SU-DHL-6 (cell line): ENCODE measurements around the gene TESK2.

Experiments
- H2AFZ ChIP-seq: fragments of 200-600 bp; sonication (generic); 2 replicates; pipeline ENCODE4 v1.6.1; 2014; ENCODE audit warnings: low read depth, mild to moderate bottlenecking, moderate library complexity, mixed read lengths, antibody characterized with exemption, low read length; ENCODE audit not compliant: severe bottlenecking
- H3F3A ChIP-seq: fragments of 200-600 bp; shearing (Covaris generic); 2 replicates; pipeline ENCODE4 v1.6.0; 2016; ENCODE audit warnings: antibody characterized with exemption, mild to moderate bottlenecking; ENCODE audit not compliant: insufficient read depth
- H3K27ac ChIP-seq: fragments of 200-600 bp; sonication (generic); 2 replicates; pipeline ENCODE4 v1.5.1; 2016; ENCODE audit warnings: low read depth, mild to moderate bottlenecking, low read length, moderate library complexity, mixed read lengths
- H3K27me3 ChIP-seq: fragments of 200-600 bp; sonication (generic), shearing (Covaris generic); 2 replicates; pipeline ENCODE4 v1.6.0; 2014; ENCODE audit warnings: mild to moderate bottlenecking, low read length
- H3K36me3 ChIP-seq: fragments of 200-600 bp; sonication (generic); 2 replicates; pipeline ENCODE4 v1.6.1; 2014; ENCODE audit warnings: mild to moderate bottlenecking, low read length, mixed read lengths
- H3K4me2 ChIP-seq: fragments of 300-600, 200-600 bp; shearing (Covaris generic), sonication (generic); 2 replicates; pipeline ENCODE4 v1.6.0; 2014; ENCODE audit warnings: low read length, low read depth, mild to moderate bottlenecking; ENCODE audit not compliant: poor library complexity, severe bottlenecking
- H3K4me3 ChIP-seq: fragments of 200-600 bp; sonication (generic); 2 replicates; pipeline ENCODE4 v1.5.1; 2014; ENCODE audit warnings: antibody characterized with exemption, low read length, mild to moderate bottlenecking, mixed read lengths; ENCODE audit not compliant: insufficient read depth, poor library complexity, severe bottlenecking
- H3K79me2 ChIP-seq: fragments of 200-600 bp; sonication (generic); 2 replicates; pipeline ENCODE4 v1.6.1; 2014; ENCODE audit warnings: mild to moderate bottlenecking, low read length, moderate library complexity; ENCODE audit not compliant: insufficient read depth
- H3K9ac ChIP-seq: fragments of 200-600 bp; sonication (generic); 2 replicates; pipeline ENCODE4 v1.7.0; 2014; ENCODE audit warnings: mild to moderate bottlenecking, low read length
- H3K9me2 ChIP-seq: fragments of 200-600 bp; sonication (generic); replicated peaks from 2 replicates; pipeline ENCODE4 v1.6.1; 2014; ENCODE audit warnings: low read length; ENCODE audit not compliant: insufficient read depth
- H3K9me3 ChIP-seq: fragments of 200-600 bp; sonication (generic); 2 replicates; pipeline ENCODE4 v1.6.1; 2014; ENCODE audit warnings: low read length, mixed read lengths; ENCODE audit not compliant: insufficient read depth
- H4K20me1 ChIP-seq: fragments of 200-600 bp; sonication (generic); 2 replicates; pipeline ENCODE4 v1.6.1; 2014; ENCODE audit warnings: low read depth, mild to moderate bottlenecking, antibody characterized with exemption, low read length, moderate library complexity, mixed read lengths
- CTCF ChIP-seq: fragments of 200-600 bp; sonication (generic); IDR thresholded peaks from one replicate; pipeline ENCODE4 v1.5.1; 2017; ENCODE audit warnings: antibody characterized with exemption, mild to moderate bottlenecking, low read length, moderate library complexity; ENCODE audit not compliant: insufficient read depth, poor library complexity, severe bottlenecking
- EZH2phosphoT487 ChIP-seq: fragments of 200-600 bp; sonication (generic), shearing (Covaris generic); conservative IDR thresholded peaks from 2 replicates; pipeline ENCODE4 v1.6.1; 2018; ENCODE audit warnings: mild to moderate bottlenecking, antibody characterized with exemption, low read length, moderate library complexity, mixed read lengths

TESK2 gene

GRCh38 chr1:45302505-45303150, 188.3 kb downstream of the TESK2 start:
- Histone ChIP-seq H3K9ac (peak overlapping the region; percentile 75; the same call in 1 of the 2 replicates), H3K36me3 (no peaks in the 10 kb centered on the region), H3K9me2 (no peaks in the 10 kb centered on the region), H4K20me1 (no peaks in the 10 kb centered on the region), H3K27me3 (no peaks in the 10 kb centered on the region), H2AFZ (no peak overlapping the region), H3F3A (peaks cover 27% of the 10 kb centered on the region), H3K4me3 (peak overlapping the region; percentile 66), H3K27ac (no peak overlapping the region), H3K79me2 (no peaks in the 10 kb centered on the region), H3K9me3 (no peaks in the 10 kb centered on the region), H3K4me2 (peak overlapping the region; percentile 72)
- no peak for TF ChIP-seq EZH2phosphoT487
- no peak for TF ChIP-seq CTCF

GRCh38 chr1:45300669-45300997, 190.3 kb downstream of the TESK2 start:
- H3K9ac ChIP-seq = no peak overlapping the region
- no peaks in the 10 kb centered on the region for H3K9me2 ChIP-seq
- H3K27ac ChIP-seq = no peak overlapping the region
- no peaks in the 10 kb centered on the region for H3K36me3 ChIP-seq
- H3K27me3 ChIP-seq = no peaks in the 10 kb centered on the region
- no peak overlapping the region for H3K4me2 ChIP-seq
- no peaks in the 10 kb centered on the region for H4K20me1 ChIP-seq
- no peaks in the 10 kb centered on the region for H3K79me2 ChIP-seq
- peaks cover 9% of the 10 kb centered on the region for H3F3A ChIP-seq
- TF ChIP-seq CTCF (no peak), EZH2phosphoT487 (no peak)
- no peak overlapping the region for H2AFZ ChIP-seq
- H3K4me3 ChIP-seq = no peak overlapping the region
- H3K9me3 ChIP-seq = no peaks in the 10 kb centered on the region

GRCh38 chr1:45299981-45300668, 190.8 kb downstream of the TESK2 start:
- Histone ChIP-seq H2AFZ (no peak overlapping the region), H3K9me2 (no peaks in the 10 kb centered on the region), H3K9me3 (no peaks in the 10 kb centered on the region), H4K20me1 (no peaks in the 10 kb centered on the region), H3K27me3 (no peaks in the 10 kb centered on the region), H3K4me3 (no peak overlapping the region), H3K36me3 (no peaks in the 10 kb centered on the region), H3K9ac (no peak overlapping the region), H3F3A (peaks cover 8% of the 10 kb centered on the region), H3K4me2 (no peak overlapping the region), H3K79me2 (no peaks in the 10 kb centered on the region), H3K27ac (no peak overlapping the region)
- TF ChIP-seq EZH2phosphoT487 (no peak), CTCF (peak; percentile 48)
